ENCODE results near the gene ATXN2L. TPM values are rescaled to one million over a fixed set of nuclear protein-coding genes. Genes with fewer than 3 reads are reported as not detected.
A peak's percentile ranks its signal among the peaks of the same experiment; 100 is the strongest.

Gene ATXN2L
- total and polyA plus RNA-seq, 2 of the 13 experiments (the other 11 are each of a cell fraction or from before 2014, with no cell fraction given) = 40.8 to 55.1 TPM

DNA sequence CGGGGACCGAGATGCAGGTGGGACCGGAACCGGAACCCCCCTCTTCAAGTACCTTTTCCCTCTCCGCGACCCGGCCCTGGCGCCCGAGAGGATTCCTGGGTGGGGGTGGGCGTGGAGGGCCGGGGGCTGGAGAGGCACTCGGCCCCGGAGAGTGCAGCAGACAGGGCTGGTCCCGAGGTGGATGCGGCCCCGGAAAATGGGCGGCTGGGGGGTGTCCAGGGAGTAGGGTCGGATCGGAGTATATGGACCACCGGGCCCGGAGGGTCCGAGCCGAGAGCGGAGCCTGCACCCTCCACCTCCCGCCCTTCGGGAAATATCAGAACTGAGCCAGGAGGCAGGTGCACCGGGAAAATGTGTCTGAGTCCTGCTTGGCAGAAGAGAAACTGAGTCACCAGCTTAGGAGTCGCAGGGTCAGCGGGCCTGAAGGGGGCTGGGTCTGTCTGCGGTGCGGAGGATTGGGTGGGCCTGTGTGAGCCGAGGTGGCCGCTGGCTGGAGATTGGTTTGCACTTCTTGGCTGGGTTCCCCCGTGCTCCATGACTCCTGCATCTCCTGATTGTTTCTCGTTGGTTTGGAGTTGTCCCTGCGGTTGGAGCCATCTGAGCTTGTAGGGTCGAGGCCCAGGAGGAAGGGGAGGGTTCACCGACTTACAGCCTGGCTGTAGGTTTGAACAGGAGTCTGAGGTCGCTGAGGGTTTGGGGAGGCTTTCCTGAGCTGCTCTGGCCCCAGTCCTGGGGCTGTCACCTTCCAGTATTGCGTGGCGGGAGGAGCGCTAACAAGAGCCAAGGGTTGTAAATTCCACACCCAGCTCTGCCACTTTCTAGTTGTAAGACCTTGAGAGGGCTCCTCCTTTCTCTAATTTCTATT, 41.4 kb downstream of the ATXN2L start (continued):
- TF ChIP-seq ZNF34 (CRISPR knock-in tag; IDR thresholded peaks at IDR 0.05; ENCODE audit: borderline replicate concordance) (no peak), STAG1 (CRISPR knock-in tag; IDR thresholded peaks at IDR 0.05) (no peak), AGO1 (IDR thresholded peaks at IDR 0.05; ENCODE audit: low read depth, low read length, poor library complexity, severe bottlenecking) (peak; percentile 5), MXD4 (CRISPR knock-in tag; IDR thresholded peaks at IDR 0.05) (no peak), ZBTB49 (CRISPR knock-in tag; IDR thresholded peaks at IDR 0.05; ENCODE audit: borderline replicate concordance) (no peak; the same call in 1 of the 2 replicates), ZSCAN9 (CRISPR knock-in tag; IDR thresholded peaks at IDR 0.05; ENCODE audit: borderline replicate concordance) (no peak), ATAD3A (CRISPR knock-in tag; IDR thresholded peaks at IDR 0.05) (no peak), JARID2 (CRISPR knock-in tag; IDR thresholded peaks at IDR 0.05; ENCODE audit: insufficient replicate concordance) (no peak), ELF1 (CRISPR knock-in tag; IDR thresholded peaks at IDR 0.05) (no peak), ZNF274 (CRISPR knock-in tag; IDR thresholded peaks at IDR 0.05) (no peak), HNRNPLL (IDR thresholded peaks at IDR 0.05; ENCODE audit: low read depth, low read length, poor library complexity, severe bottlenecking) (no peak), ZNF776 (CRISPR knock-in tag; IDR thresholded peaks at IDR 0.05) (no peak), POLR2AphosphoS5 (IDR thresholded peaks at IDR 0.05; ENCODE audit: low read depth, low read length) (no peak), CENPX (CRISPR knock-in tag; IDR thresholded peaks at IDR 0.05) (no peak), RFX1 (IDR thresholded peaks at IDR 0.05) (no peak), RCOR2 (CRISPR knock-in tag; IDR thresholded peaks at IDR 0.05) (no peak), POLR2G (IDR thresholded peaks at IDR 0.05; ENCODE audit: low read depth, low read length) (0 out of 2 replicates have a peak, but pooled peaks have one; percentile 1)
- TF ChIP-seq, protein P1, sequence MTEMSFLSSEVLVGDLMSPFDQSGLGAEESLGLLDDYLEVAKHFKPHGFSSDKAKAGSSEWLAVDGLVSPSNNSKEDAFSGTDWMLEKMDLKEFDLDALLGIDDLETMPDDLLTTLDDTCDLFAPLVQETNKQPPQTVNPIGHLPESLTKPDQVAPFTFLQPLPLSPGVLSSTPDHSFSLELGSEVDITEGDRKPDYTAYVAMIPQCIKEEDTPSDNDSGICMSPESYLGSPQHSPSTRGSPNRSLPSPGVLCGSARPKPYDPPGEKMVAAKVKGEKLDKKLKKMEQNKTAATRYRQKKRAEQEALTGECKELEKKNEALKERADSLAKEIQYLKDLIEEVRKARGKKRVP (CRISPR knock-in tag; IDR thresholded peaks at IDR 0.05) = no peak
- TF ChIP-seq, protein P2, sequence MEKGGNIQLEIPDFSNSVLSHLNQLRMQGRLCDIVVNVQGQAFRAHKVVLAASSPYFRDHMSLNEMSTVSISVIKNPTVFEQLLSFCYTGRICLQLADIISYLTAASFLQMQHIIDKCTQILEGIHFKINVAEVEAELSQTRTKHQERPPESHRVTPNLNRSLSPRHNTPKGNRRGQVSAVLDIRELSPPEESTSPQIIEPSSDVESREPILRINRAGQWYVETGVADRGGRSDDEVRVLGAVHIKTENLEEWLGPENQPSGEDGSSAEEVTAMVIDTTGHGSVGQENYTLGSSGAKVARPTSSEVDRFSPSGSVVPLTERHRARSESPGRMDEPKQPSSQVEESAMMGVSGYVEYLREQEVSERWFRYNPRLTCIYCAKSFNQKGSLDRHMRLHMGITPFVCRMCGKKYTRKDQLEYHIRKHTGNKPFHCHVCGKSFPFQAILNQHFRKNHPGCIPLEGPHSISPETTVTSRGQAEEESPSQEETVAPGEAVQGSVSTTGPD (CRISPR knock-in tag; IDR thresholded peaks at IDR 0.05) = peak; percentile 17; the same call in 1 of the 2 replicates
- TF ChIP-seq, protein P3, sequence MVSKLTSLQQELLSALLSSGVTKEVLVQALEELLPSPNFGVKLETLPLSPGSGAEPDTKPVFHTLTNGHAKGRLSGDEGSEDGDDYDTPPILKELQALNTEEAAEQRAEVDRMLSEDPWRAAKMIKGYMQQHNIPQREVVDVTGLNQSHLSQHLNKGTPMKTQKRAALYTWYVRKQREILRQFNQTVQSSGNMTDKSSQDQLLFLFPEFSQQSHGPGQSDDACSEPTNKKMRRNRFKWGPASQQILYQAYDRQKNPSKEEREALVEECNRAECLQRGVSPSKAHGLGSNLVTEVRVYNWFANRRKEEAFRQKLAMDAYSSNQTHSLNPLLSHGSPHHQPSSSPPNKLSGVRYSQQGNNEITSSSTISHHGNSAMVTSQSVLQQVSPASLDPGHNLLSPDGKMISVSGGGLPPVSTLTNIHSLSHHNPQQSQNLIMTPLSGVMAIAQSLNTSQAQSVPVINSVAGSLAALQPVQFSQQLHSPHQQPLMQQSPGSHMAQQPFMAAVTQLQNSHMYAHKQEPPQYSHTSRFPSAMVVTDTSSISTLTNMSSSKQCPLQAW (CRISPR knock-in tag; IDR thresholded peaks at IDR 0.05) = no peak
- TF ChIP-seq, protein P4, sequence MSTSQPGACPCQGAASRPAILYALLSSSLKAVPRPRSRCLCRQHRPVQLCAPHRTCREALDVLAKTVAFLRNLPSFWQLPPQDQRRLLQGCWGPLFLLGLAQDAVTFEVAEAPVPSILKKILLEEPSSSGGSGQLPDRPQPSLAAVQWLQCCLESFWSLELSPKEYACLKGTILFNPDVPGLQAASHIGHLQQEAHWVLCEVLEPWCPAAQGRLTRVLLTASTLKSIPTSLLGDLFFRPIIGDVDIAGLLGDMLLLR (CRISPR knock-in tag; IDR thresholded peaks at IDR 0.05) = no peak
- TF ChIP-seq, protein P5, sequence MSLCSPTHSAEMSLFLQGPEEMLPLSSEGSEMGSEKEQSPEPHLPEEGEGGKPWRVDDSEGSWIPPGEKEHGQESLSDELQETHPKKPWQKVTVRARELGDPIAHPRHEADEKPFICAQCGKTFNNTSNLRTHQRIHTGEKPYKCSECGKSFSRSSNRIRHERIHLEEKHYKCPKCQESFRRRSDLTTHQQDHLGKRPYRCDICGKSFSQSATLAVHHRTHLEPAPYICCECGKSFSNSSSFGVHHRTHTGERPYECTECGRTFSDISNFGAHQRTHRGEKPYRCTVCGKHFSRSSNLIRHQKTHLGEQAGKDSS (CRISPR knock-in tag; IDR thresholded peaks at IDR 0.05; ENCODE audit: borderline replicate concordance, low read depth) = no peak
